ENCODE results near the gene MRGPRF.
"Not testable (repeated sequence)": the region's sequence is repeated elsewhere in the genome, so short reads cannot be mapped to it uniquely, and the experiment has no call there.

The MRGPRF gene

DNA sequence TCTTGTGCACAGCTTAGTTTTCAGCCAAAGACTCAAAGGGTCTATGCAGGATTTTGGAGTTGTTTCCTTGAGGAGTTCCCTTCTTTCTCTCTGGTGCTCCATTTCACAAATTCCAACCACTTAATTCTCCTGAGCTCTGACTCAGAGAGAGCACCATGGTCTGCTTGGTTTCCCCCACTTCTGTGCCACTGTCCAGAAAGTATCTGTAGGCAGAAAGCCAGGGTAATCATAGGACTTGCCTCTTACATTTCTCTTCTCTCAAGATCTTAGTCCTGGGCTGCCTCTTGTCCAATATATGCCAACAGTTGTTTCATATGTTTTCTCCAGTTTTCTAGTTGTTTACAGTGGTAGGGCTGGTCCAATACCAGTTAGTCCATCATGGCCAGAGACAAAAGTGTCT, 25.8 kb downstream of the MRGPRF start:
- no peak for DNase-seq (ENCODE audit: low spot score)

DNA sequence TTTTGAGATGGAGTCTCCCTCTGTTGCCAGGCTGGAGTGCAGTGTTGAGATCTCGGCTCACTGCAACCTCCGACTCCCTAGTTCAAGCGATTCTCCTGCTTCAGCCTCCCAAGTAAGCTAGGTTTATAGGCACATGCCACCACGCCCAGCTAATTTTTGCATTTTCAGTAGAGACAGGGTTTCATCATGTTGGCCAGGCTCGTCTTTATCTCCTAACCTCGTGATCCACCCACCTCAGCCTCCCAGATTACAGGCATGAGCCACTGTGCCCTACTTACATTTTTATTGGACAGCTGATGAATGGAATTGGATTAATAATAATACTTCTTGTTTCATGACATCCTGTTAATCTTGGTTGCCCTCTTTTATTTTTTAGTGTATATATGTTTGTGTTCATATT, 29.2 kb downstream of the MRGPRF start:
- DNase-seq (ENCODE audit: low spot score) = no peak

DNA sequence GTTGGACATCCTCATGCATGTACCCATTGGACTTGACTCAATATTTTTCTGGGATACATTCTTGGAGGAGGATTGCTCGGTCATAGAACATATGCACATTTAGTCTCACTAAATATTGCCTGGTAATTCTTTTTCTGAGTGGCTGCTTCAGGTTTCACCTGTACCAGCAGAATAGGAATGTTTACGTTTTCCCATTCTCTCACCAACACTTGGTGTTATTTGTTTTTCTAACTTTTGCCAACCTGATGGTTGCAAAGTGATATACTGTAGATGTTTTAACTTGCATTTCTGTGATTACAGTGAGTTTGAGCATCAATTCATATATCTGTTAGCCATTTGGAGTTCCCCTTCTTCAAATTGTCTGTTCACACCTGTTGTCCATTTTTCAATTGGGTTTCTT, 30.9 kb downstream of the MRGPRF start:
- DNase-seq (ENCODE audit: low spot score) = no peak

DNA sequence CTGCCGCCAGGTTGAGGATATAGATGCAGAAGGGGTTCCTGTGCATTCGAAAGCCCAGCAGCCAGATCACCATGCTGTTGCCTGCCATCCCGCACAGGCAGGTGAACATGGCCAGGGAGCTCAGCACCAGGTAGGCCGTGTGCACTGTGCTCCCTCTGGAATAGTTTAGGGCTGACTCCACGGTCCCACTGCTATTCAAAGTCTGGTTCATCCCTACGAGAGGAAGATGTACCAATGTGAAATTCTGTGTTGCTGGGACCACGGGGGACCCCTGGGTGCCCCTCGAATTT, 32.3 kb downstream of the MRGPRF start, which contains the start of gene MRGPRD:
Gene MRGPRD, minus strand, starts transcription at position 211 of the 290 bp plus-strand sequence. Its CDS starts 0 bp downstream, at position 211.
- no peak for DNase-seq (ENCODE audit: low spot score)

DNA sequence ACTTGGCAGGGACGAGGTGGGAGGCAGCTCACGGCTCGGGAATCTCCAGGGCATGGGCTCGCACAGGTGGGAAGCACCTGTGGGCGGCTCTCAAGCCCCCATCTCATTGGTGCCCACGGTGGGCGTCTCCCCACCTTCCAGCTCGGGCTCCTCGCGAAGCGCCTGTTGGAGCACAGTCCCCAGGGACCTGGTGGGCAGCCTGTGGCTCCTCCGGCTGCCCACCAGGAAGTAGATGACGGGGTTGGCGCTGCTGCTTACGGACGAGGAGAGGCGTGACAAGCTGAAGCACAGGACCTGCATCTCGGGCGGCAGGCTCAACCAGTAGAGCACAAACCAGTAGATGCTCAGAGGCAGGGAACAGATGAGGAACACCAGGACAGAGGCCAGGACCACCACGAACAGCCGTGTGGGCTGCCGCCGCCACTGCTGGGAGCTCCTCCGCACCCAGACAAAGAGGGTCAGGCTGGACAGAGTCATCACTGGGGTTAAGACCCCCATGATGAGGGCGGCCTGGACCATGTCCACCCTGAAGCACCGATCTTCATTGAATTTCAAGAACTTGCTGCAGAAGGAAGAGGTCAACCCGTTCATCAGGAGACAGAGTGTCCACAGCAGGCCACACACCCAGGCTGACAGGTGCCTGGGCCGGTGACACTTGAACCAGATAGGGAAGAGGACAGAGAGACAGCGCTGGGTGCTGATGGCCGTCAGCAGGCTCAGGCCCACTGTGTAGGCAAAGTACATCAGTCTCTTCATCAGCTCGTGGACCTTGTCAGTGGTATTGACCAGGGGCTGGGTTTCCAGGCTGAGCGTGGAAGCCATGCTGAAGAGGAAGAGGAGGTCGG, 32.9 kb downstream of the MRGPRF start:
- no peak for DNase-seq (ENCODE audit: low spot score)

DNA sequence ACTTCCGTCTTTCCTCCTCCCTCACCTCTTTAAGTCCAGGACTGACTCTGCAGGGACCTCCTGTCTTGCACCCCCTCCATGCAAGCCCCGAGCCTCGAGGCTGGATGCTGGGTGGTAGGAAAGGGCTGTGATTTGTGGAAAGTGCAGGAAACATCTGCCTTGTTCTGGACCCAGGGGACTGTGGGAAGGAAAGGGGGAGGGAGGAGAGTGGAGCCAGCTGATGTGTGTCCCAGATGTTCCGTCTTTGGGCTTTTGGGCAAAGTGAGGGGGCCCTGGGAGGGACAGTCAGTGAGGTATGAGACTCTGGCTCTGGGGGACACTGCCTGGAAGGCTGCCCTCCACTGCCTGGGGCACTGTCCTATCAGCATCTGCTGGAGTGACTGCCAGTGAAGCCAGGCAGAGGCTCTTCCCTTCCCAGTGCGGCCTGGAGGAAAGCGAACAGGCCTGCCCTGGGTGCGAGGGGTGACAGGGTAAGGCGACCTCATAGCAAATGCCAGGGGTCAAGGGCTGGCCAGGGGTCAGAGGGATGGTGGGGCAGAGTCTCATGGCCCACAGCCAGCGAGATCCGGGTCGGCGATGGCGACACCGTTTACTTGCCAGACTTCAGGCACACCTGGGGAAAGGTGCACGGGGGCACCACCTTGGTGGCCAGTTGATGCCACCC, 34.0 kb downstream of the MRGPRF start:
- DNase-seq (ENCODE audit: low spot score) = no peak

DNA sequence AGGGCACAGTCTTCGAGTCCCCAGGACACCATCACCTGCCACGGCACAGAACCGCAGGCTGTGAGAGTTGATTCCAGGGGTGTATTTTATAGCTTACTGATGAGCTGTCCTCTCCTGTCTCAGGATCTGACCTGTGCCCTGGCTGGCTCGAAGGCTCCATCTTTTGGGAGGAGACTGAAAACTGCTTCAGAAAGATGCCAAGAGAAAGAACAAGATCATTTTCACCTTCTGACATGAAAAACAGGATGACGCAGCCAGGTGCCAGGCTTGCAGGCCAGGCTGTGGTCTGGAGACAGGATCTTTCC, 34.5 kb downstream of the MRGPRF start:
- no peak for DNase-seq (ENCODE audit: low spot score)

DNA sequence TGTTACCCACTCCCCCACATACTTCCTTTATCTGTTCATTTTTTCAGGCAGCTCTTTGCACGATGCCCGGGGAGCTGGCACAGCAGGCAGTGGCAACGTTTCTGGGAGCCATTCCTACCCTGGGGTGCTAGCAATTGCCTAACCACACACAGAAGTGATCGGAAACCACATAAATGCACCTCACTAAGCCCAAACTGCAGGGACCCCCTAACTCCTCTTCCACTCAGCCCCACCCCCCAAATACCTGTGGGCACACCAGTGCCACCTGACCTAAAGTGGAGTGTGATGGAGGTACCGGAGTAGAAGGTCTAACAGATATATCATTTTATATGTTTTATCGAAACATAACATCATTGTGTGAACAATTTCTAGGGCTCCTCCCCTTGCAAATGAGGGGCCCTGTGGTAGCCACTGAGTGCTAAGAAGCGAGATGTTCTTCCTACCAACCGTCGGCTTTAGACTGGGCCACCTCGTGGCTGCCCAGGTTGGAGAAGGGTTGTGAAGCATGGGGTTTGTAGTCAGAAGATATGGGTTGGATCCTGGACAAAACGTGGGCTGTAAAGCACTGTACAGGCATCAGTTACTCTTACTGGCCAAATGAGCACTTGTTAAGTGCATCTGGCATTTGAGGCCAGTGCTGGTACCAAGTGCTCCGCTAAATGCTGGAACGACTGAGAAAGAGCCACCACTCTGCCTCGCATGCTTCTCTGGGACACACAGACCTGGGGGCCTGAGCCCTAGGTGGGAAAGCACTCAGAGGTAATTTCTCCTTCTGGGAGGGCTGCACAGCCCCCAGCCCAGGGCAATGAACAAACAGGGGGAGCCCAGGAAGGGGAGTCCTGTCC, 35.0 kb downstream of the MRGPRF start:
- DNase-seq (ENCODE audit: low spot score) = no peak

DNA sequence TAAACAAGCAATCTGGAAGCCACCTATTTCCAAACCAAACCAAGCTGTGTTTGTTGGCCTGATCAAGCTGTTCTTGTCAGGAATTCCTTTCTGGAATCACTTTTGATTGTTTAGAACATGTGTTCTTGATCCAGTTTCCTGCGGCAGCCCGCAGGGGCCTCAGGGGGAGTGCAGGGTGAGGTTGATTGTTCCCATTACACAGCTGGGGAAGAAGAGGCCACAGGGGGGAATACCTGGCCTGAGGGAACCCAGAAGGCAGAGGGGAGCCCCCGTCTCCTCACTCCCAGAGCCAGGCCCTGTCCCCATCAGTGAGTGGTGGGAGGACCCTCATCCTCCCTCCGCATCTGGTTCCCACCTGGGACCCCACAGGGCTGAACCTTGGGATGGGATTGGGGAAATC, 36.5 kb downstream of the MRGPRF start:
- no peak for DNase-seq (ENCODE audit: low spot score)

DNA sequence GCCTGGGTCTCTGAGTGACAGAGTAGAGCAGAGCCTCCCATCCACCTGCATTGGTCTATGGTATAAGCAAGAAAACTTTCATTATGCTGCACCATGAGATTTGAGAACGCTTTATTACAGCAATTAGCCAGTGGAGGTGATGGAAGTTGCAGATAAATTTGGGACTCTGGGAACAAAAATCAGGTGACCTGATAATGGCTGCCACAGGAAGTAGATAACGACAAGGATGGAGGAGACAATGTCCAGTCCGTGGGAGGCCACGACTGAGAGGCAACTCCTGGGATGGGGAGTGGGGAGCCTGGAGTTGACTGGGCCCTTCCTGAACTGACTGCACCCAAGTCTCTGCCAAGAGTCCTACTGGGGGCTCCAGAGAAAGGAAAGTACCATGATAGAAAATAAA, 37.0 kb downstream of the MRGPRF start:
- no peak for DNase-seq (ENCODE audit: low spot score)

DNA sequence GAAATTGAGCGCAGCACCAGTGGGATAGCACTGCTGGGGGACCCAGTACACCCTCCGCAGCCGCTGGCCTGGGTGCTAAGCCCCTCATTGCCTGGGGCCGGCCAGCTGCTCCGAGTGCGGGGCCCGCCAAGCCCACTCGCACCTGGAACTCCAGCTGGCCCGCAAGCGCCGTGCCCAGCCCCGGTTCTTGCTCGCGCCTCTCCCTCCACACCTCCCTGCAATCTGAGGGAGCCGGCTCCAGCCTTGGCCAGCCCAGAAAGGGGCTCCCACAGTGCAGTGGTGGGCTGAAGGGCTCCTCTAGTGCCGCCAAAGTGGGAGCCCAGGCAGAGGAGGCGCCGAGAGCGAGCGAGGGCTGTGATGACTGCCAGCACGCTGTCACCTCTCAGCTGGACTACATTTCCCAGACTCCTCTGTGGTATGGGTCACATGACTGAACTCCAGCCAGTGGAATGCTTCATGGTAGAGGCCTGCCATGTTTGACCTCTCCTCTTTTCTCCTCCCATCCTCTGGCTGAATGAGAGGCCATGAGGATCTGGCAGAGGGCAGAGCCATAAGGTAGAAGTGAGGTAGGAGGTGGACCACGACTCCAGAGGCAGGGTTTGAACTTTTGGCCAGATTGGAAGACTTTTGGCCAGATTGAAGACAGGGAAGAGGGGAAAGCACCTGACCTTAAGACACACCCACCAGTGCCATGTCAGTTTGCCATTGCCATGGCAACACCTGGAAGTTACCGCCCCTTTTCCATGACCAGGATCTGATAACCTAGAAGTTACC, 38.4 kb downstream of the MRGPRF start:
- DNase-seq (ENCODE audit: low spot score) = no peak

DNA sequence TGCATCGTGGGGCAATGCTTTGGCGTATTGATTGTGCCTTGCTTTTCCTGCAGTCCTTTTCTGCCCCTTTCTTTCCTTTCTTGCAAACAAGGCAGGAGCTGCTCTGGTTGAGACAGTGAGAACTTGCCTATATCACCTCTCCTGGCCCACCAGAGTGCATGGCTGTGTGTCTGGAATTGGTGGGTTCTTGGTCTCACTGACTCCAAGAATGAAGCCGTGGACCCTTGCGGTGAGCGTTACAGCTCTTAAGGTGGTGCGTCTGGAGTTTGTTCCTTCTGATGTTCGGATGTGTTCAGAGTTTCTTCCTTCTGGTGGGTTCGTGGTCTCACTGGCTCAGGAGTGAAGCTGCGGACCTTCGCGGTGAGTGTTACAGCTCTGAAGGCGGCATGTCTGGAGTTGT, 39.3 kb downstream of the MRGPRF start:
- not testable (repeated sequence) for DNase-seq (ENCODE audit: low spot score)

DNA sequence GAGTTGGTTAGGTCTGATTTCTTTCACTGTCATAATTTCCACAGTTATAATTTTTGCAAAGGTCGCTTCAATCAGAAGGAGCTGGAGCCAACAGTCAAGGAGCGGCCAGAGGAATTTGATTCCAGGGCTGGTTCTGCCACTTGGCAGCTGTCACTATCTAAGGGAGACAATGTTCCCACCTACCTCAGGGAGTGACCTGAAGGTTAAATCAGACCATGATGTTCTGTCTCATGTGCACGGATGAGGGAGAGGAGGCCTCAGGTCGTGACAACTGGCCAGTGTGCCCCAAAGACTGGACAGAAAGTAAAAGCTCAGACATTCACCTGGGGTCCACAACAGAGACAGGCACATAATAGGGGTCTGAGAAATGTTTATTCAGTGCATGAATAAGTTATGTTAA, 39.8 kb downstream of the MRGPRF start:
- no peak for DNase-seq (ENCODE audit: low spot score)

DNA sequence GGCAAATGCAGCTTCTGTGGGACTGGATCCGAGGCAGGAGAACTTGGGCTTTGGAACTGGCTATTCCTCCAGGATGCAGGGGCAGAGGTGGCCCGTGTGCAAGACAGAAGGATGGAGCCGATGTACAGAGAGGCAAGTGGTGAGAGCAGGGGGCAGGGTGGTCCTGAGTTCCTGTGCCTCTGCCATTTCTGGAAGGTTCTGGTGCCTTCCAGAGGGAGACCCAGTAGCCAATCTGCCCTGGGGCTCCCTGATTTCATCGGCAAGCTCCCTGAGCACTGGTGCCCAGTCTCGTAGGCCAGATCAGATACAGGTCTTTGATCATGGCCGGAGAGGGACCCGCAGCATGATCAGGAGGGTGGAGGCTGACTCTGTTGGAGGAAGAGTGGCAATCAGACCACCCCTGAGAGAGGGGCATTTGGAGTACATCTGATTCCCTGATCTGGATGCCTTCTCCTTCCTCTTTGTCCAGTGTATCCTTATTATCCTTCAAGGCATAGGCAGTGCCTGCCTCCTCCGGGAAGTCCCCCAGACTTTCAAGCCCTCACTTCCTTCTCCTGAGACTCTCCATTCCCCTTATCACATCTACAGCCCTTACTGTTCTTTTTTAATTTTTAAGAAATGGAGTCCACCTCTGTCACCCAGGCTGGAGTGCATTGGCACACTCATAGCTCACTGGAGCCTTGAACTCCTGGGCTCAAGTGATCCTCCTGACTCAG, 42.0 kb downstream of the MRGPRF start:
- DNase-seq (ENCODE audit: low spot score) = no peak

DNA sequence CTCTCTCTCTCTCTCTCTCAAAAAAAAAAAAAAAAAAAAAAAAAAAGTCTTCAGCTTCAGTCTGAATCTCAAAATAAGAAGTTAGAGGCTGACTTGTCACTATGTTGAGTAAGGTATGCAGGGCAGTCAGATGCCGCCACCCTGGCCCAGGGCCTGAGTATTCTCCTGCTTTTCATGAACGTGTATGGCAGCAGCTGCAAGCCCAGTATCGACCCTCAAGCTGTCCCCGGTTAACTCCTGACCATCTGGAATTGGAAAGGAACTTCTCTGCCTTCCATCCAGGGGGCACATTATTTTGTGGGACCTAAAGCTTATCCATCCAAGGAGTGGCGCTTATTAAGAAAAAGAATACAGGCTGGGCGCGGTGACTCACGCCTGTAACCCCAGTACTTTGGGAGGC, 43.7 kb downstream of the MRGPRF start:
- no peak for DNase-seq (ENCODE audit: low spot score)

DNA sequence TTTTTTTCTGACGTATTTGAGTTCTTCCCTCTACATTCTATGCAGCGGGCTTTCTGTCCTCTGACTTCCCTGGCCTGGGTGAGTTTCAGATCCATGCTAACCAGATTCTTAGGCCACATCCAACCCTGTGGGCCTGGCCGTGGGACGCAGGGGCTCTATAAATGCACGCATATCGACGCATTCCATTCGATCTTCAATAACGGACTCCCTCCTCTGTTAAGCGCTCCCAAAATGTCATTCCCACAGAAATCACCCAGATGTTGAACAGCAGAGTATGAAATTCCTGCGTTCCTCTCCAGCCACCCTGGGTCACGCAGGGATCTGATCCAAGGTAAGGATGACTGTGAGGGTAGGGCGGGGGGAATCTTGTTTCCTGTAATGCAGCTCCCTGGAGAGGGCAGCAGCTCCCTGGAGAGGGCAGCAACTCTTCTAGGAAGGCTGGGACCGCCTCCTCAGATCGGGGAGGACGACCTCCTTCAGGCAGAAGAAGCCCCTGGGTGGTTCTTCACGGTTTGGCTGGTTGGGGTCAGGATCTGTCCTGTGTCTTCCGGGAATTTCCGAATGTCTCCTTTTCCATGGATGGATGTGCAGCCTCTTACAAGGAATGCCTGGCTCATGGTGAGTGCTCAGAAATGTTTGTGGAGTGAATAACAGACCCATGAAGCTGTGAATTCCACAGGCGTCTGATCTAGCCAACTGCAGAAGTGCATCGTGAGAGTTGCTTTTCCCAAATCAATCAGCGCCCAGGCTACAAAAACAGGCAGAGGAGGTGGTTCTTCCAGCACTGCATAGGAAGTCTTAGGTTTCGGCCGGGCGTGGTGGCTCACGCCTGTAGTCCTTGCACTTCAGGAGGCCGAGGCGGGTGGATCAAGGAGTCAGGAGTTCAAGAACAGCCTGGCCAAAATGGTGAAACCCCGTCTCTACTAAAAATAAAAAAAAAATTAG, 44.5 kb downstream of the MRGPRF start:
- DNase-seq (ENCODE audit: low spot score) = no peak

DNA sequence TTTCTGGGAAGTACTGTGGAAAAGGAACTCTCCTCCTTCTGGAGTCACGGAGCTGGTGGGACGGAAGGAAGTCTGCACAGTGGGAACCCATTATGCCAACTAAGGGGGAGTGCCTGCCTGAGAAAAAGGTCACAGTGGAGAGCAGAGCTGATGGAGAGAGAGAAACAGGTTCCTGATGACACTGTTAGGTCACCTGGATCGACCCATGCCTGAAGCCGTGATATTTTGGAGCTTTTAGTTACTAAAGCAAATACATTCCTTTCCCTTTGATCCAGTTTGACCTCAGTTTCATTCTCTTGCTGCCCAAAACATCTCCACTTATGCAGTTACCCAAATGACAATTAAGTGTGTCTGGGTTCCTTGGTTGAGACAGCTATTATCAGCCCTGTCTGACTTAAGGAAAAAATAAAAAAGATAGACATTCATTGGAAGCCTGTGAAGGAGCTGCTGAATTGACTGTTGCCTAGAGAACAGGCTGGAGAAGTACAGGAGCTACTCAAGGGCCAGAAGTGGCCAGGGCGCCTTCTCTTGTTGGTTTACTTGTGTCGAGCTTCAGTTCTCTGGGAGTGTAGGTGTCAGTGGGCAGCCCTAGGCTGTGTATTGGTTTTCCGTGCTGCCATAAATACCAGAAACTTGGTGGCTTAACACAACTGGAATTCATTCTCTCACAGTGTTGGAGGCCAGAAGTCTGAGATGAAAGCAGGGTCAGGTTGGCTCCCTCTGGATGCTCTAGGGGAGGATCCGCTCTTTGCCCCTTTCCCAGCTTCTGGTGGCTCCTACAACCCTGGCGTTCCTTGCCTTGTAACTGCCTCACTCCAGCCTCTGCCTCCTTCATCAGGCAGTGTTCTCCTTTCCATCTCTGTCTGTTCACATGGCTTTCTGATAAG, 45.9 kb downstream of the MRGPRF start:
- DNase-seq (ENCODE audit: low spot score) = no peak

DNA sequence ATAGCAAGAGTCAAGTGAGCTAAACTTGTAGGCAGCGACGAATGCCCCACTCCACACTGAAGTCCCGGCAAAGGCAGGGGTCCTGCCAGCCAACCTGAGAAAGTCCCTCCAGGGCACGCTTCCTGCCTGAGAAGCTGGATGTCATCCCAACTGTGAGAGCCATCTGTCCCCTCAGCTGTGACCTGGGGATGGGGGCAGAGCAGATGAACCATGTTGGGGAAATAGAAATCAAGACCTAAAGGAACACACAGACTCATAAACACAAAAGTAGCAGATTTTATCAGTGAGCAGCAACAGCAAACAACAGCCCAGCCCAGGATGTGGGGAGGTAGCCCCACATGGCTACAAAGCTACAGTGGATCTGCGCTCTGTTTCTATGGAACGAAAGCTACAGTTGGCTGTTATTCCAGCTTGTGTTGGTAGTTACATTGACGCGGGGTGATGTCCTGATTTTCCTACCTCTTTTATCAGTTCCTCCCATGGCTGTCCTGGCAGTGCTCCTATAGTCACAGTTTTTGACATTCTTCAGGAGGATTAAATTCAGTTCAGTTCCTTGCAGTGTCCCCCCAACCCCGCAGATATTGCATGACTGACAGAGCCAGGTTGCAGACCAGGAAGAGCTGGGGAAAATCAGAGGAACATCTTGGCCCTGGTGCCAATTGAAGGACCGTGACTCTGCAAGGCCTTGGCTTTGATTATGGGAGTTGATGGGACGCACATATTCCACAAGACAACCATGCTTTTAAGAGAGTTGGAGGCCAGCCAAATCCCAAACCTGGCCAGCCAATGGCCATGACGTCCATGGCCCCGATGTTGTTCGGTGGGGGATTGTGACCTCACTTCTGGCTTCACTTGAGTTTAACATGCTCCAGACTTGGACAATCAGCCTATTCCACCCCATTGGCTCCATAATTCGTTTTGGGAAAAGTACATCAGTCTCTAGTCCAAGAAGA, 46.9 kb downstream of the MRGPRF start:
- DNase-seq (ENCODE audit: low spot score) = no peak

Measured in GM03348 (cell line).